Right hindlimb (tissue), 1 donor: ENCODE data around the gene CAPZA1.
A peak's percentile ranks its signal among the peaks of the same experiment; 100 is the strongest.
"Not testable (repeated sequence)": the region's sequence is repeated elsewhere in the genome, so short reads cannot be mapped to it uniquely, and the experiment has no call there.

Source experiments
- DNase-seq: peaks from one replicate; pipeline ENCODE4 v3.0.0-alpha.2; 2018

Gene CAPZA1

DNA sequence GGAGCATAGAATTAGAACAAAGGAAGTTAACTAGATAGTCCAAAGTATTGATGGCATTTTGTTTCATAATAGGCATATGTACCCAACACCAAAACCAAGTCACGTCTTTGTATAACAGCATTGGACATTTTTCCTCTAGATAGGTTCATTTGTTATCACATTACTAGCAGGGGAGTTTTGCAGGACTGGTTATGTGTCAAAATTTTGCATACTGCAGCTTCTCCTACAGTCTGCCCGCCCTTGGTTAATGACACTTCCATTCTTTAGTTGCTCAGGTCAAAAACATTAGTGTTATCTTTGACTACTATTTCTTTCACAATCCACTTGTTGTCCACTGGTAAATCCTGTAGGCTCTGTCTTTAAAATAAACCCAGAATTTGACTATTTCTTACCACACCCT is 8.9 kb downstream of the CAPZA1 start:
- DNase-seq: no peak

DNA sequence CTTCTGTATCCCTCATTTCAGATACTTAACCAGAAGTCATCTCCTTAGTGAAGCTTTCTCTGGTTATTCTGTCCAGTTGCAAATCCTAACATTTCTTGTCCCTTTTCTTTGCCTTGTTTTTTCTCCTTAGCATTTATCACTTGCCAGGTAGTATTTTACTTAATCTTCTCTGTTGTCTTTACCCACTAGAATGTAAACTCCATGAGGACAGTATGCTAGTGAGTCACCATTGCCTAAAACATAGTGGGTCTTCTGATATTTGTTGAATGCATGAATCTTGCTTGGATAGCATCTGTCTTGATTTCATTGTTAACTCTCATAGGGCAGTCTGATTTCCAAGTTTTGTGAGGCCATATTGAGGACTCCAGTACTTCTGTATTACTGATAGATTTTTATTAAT is 9.6 kb downstream of the CAPZA1 start:
- no peak for DNase-seq

DNA sequence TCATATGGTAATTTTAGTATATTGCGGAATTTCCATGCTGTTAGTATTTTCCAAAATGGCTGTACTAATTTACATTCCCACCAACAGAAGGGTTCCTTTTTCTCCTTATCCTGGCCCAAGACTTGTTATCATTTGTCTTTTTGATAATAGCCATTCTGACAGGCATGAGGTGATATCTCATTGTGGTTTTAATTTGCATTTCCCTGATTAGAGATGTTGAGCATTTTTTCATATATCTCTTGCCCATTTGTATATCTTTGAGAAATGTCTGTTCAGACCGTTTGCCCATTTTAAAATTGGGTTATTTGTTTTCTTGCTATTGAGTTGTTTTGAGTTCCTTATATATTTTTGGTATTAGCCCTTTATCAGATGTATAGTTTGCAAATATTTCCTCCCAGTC is 14.0 kb downstream of the CAPZA1 start:
- DNase-seq: no peak

DNA sequence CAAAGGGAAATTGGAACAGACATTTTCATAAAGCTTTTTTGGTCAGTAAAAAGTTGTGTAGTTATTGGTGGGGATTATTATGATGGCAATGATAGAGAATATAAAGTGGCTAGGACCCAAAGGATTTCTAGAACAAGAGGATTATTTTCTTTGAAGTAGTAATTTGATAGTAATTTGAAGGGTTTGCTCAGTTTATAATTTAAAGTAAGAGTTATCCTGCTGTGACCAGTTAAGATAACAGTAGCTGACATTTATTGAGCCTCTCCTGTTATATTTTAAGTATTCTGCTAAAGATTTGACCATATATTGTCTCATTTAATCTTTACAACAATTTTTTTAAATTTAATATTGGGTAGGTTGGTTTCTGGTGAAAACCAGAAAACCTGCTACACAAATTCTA is 14.7 kb downstream of the CAPZA1 start:
- no peak for DNase-seq

DNA sequence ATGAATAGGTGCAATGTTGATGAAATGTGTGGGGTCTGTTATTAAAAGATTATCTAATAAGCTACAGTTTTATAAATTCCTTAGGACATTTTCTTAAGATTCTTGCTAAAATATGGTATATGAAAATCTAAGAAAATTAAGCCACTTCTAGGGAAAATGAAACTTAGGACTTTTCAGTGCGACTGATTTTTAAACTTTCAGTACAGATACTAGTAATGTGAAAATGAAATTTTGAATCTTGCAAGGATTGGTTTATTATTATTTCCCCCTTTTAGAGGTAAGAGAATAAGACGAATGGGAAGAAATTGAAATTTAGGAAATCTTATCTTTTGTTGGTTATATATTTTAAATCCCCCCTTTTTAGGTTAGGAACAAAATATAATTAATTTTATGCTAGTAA is 16.4 kb downstream of the CAPZA1 start:
- no peak for DNase-seq

DNA sequence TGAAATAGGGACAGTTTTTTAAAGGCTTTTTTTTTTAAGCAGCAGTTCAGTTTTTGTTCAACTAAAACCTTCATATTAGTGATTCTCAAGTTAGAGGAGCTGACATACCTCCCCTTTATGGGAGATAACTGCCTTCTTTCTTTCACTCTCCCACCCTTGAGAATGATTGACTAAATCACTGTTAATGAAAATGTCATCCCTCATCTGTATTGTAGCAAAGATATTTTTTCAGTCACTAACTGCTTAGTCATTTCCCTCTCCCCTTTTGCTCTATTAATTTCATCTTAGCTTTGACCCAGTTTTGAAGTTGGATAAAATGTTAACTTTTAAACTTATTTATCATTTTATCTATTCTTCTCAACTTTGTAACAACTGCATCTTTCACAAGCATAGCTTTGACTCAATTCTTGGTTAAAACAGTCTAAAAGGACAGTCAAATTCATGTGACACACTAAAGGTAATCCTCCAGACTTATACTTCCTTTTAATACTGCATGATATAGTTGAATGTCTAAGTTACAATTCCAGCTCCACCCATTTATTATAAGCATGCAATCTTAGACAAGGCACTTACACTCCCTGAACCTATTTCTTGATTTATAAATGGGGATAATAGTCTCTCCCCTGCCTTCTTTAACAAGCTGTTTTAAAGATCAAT is 17.1 kb downstream of the CAPZA1 start:
- no peak for DNase-seq

DNA sequence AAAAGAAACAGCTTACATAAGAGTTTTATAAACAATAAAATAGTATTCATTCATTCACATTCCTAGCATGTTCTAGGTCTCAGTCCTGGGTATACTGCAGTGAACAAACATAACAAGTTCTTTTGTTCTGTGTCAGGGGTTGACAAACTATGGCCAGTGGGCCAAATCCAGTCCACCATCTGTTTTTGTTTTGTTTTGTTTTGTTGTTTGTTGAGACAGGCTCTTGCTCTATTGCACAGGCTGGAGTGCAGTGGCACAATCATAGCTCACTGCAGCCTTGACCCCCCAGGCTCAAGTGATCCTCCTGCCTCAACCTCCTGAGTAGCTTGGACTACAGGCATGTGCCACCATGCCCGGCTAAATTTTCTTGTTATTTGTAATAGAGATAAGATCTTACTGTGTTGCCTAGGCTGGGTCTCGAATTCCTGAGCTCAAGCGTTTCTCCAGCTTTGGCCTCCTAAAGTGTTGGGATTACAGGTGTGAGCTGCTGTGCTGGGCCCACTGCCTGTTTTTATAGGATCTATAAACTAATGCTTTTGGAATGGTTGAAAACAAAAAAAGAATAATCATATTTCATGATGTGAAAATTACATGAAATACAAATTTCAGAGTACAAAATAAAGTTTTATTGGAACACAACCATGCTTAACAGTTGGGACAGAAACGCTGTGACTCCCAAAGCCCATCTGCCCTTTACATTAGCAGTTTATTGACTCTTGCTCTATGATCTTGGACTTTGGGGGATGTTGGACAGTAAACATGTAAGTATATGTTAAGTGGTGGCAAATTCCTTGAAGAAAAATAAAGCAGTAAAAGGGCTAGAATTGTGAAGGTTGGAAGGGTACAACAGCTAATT is 17.9 kb downstream of the CAPZA1 start:
- no peak for DNase-seq

DNA sequence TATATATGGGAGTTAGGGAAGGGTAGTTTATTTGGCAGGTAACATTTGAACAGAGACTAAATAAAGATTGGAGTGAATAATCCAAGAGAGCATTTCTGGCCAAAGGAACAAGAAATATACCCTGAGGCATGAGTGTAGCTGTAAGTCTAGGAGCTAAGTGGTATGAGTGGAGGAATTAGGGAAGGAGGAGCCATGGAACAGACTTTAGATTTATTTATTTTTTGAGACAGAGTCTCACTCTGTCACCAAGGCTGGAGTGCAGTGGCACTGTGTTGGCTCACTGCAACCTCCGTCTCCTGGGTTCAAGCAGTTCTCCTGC is 18.4 kb downstream of the CAPZA1 start:
- no peak for DNase-seq

DNA sequence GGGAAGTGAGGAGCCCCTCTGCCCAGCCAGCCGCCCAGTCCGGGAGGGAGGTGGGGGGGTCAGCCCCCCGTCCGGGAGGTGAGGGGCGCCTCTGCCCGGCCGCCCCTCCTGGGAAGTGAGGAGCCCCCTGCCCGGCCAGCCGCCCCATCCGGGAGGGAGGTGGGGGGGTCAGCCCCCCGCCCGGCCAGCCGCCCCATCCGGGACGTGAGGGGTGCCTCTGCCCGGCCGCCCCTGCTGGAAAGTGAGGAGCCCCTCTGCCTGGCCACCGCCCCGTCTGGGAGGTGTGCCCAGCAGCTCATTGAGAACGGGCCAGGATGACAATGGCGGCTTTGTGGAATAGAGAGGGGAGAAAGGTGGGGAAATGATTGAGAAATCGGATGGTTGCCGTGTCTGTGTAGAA is 20.8 kb downstream of the CAPZA1 start:
- not testable (repeated sequence) for DNase-seq

DNA sequence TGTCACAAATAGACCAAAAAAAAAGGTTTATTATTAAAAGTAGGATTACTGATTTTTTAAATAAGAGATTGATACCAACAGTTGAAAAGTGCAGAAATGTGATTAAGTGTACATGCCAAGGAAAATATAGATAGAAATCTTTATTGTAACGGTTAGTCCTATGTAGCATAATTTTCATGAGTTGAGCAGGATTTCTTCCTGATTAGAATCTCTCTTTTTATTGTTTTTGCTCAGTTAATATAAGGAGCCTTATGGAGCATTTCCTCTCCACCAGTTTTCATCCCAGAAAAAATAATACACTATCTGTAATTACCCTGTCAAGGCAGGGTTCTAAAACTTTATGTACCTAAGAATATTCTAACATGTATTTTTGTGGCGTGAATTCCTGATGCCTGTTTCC is 23.4 kb downstream of the CAPZA1 start:
- no peak for DNase-seq

DNA sequence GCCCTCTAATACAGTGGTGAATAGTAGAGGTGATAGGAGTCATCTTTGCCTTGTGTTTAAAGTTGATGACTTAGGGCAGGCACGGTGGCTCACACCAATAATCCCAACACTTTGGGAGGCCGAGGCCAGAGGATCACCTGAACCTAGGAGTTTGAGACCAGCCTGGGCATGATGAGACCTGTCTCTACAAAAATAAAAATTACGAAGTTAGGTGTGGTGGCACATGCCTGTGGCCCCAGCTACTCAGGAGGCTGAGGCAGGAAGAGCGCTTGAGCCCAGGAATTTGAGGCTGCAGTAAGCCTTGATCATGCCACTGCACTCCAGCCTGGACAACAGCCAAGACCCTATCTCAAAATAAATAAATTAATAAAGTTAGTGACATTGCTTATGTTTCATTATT is 26.6 kb downstream of the CAPZA1 start:
- no peak for DNase-seq

DNA sequence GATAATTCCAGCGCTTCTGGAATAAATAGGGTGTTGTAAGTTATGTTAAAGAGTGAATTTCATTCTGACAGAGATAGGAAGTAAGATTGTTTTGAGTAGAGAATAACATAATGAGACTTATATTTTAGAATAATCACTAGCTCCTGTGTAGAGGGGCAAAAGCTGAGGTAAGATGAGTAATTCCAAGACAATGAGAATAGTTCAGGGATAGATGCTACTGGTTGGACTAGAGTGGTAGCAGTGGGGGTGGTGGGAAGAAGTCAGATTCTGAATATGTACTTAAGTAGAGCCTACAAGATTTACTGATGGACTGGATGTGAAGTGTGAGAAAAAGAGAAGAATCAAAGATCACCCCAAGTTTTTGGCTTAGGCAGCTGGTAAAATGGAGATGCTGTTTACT is 31.6 kb downstream of the CAPZA1 start:
- DNase-seq: no peak

DNA sequence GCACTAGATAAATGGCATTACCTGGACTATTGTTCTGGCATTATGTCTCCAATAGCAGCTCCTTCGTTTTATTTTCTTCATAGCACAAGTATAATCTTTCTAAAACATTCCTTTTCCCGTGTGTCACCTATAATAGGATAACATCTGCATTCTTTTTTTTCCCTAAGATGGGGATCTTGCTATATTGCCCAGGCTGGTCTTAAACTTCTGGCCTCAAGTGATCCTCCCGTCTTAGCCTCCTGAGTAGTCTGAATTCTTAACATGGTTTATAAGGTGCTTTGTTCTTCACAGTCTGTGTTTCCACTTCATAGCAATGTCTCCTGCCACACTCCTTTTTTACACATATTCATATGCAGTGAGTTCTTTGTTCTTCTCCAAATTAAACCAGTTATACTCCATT is 46.2 kb downstream of the CAPZA1 start:
- DNase-seq: no peak

DNA sequence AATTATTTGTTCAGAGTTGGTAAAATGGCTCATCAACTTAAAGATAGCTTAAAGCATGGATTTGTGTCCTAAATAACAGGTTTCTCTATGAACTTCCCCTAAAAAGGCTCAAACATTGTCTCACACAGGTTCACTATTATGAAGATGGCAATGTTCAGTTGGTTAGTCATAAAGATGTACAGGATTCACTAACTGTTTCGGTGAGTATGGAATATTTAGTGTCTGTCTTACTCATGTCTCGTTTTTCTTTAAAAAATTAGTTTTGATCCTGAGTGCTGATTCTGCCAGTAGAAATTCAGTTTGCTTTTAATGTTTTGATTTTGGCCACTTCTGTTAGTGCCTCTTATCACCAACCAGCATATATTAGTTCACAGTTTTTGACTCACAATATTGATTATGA is 47.3 kb downstream of the CAPZA1 start:
- no peak for DNase-seq

DNA sequence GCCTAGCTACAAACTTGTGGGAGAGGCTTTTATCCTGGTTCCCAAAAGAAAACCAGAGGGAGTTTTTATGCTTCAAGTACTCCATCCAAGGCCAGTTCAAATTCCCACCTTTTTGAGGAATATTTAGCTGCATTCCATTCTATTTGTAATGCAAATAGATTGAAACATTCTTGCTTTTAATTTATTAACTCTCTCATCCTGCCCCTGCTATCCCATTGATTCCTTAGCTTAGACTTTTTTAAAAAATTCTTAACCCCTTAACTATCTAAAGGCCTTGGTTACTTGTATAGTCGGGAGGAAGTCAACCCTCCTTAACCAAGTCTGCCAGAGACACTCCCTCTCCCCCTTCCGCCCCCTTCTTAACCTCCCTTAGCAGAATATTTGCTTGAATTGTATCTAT is 52.4 kb downstream of the CAPZA1 start:
- no peak for DNase-seq

DNA sequence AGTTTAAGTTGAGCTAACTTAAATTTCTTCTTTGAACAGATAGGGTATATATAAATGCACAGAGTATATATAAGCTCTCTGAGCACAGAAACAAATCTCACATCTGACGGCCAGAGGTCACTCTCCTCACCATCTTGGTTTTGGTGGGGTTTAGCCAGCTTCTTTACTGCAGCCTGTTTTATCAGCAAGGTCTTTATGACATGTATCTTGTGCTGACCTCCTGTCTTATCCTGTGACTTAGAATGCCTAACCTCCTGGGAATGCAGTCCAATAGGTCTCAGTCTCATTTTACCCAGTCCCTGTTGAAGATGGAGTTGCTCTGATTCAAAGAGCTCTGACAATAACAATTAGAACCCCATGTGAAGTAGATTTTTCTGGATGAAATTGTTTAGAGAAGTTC is 53.2 kb downstream of the CAPZA1 start:
- no peak for DNase-seq

DNA sequence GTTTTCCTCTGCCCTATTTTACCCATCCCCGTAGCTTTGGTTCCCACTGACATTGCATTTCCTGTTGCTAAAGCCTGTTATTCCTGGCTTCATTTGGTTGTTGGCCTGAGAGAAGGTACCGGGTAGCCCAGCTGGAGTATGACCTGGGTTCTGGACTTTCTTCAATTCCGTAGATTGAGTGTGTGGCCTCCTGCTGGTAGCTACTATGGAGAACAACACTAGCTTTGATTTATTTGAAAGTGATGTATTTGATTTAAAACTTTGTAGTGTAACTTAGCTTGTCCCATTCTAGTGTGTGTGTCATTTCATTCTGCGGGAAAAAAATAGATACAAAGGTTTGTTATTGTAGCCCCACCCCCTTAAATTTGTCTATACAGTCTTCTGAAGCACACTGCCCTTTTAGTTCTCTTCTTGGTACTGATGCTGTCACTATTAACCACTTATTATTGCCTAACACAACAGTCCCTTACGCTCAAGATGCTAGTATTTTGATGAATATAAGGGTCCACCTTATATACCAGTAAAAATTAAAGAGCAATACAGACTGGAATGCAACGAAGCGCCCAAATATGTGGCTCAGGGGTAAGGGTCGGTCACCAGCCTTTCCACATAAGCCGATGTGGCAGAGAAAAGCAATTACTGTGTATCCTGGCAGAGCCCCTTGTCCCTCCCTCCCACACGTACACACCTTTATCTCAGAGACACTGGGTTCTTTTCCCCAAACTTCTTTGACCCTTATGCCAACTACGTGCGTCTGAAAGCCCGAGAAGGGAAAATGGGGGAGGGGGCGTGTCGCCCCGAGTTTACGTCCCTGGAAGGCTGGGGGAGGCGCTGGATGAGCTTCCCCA is 54.2 kb downstream of the CAPZA1 start:
- peak; percentile 33 for DNase-seq

DNA sequence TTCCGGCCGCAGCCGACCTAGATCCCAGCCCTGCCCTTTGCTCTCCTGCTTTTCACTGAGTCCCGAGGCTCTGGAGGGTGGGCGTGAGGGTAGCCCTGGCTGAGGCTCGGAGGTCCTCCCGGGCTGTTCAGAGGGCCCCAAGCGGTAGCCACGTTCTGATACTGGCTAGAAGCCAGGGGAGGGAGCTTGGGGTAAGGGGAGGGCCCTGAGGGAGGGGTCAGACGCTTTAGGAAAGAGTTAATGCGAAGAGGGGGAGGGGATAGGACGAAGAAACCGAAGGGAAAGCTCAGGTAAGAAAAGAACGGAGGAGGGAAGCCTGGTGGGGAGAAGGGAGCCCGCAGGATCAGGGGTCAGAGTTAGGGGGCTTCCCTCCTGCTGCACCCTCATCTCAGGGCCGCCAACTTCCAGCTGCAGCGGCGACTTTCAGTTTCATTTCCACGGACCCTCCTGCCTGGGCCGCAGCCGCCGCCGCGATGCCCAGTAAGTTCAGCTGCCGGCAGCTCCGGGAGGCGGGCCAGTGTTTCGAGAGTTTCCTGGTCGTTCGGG is 54.9 kb downstream of the CAPZA1 start, which contains the start of gene MOV10:
Gene MOV10, plus strand, starts transcription at position 220 of the 546 bp plus-strand sequence. Its CDS starts 254 bp downstream, at position 474.
- DNase-seq: peak; percentile 80

DNA sequence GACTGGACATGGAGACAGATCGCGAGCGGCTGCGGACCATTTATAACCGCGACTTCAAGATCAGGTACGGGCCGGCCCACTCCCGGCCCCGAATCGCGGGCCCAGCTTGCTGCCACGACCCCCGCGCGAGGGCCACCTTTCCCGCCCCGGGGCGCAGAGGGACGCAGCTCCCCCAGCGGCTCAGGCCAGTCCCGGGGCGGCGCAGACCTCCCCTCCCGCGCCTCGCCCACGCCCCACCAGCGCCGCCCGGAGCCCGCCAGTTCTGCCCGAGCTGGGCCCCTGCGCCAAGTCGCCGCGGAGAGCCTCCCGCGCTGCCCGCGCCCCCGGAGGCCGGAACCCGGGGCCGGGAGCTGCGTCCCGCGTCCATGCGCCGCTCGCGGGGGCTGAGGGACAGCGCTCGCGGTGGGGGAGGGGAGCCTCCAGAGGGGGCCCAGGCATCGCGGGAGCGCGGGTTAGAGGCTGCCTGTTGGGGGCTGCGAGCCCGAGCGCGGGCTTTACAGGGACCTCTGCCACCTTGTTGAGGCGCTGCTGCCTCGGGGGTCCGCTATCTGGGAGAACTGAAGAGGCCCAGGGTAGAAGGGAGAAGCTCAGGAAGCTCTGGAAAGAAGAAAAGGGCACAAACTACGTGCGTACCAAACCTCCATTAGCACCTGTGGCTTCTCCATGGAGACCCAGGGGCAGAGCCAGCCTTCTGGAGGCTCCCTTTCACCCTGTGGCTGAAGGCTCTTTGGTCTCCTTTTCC is 55.5 kb downstream of the CAPZA1 start:
- peak; percentile 72 for DNase-seq

DNA sequence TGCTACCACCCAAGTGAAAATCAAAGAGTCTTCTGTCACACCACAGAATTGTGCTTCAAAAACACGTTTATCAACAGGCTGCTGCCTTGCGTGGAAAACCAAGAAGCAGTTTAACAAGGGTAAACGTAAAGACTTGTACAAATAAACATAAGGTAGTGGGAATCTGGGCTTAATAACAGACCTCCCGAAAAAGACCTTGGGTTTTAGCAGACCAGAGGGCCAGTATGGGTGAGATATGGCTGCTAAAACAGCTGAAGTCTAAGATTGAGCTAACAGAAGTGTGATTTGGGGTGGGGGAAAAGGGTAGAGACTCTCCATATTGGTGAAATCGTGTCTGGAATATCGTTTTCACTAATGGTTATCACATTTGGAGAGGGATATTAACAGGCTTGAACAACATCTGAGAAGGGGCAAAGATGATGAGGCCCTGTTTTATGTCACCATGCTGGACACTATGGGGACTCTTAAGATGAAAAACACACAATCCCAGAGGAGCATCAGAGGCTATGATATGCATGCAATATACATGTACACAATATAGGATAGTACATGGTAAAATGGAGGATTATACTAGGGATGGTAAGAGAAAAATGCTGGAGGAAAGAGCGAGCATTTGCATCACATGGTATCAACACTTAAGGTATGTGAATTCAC is 56.2 kb downstream of the CAPZA1 start:
- DNase-seq: no peak

DNA sequence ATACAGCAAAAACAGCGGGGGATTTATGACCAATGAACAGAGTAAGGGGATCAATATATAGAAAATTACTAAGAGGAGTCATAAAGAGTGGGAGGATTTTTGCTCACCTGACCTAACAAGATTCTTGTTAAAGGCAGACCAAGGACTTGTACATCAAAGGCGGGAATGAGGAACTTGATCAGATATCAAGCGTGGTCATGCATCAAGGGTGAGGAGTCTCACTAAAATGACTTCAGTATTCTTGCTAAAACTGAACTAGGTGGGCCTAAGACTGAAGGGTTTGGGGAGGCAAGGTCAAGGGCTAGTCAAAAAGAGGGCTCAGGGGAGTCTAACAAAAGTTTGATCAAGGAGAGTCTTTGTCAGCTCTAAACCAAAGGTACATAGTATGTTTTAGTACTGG is 56.9 kb downstream of the CAPZA1 start:
- DNase-seq: no peak

DNA sequence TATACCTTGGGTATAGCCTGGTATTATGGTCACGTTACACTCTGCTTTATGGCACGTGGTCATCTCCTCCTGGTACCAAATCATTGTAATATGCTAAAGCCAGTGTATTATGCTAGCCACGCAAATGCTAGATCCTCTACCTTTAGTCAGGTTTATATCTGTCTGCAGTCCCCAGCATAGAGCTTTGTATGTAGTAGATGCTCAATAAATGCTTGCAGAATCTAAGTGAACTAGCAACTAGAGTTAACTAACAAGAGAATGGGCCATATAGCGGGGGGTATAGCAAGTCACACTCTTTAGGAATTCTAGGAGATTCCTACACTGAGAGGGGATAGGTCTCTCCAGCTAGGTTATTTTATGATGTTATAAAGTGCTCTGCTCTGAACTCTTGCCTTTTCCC is 57.9 kb downstream of the CAPZA1 start:
- DNase-seq: no peak
